T47D (cell line): ENCODE results near the gene ZFP37.
"Not testable (repeated sequence)": the region's sequence is repeated elsewhere in the genome, so short reads cannot be mapped to it uniquely, and the experiment has no call there.

Experiments used
- DNase-seq, 2 experiments: peaks; one replicate each; pipeline versions ENCODE4 v3.0.0 to v3.0.0-alpha.2; 2011 to 2012; ENCODE audit warnings: low read depth in 1 of 2, low spot score in 1 of 2
- JUND ChIP-seq: IDR thresholded peaks from 2 replicates; pipeline ENCODE4 v1.6.1; 2012; ENCODE audit warnings: low read depth
- in situ Hi-C: cut with HindIII; loops from 2 replicates; pipeline ENCODE4 v1.10.0; 2016; ENCODE audit warnings: low sequenced_read_pairs, low pct_unique_long_range_greater_than_20kb

Gene ZFP37

DNA sequence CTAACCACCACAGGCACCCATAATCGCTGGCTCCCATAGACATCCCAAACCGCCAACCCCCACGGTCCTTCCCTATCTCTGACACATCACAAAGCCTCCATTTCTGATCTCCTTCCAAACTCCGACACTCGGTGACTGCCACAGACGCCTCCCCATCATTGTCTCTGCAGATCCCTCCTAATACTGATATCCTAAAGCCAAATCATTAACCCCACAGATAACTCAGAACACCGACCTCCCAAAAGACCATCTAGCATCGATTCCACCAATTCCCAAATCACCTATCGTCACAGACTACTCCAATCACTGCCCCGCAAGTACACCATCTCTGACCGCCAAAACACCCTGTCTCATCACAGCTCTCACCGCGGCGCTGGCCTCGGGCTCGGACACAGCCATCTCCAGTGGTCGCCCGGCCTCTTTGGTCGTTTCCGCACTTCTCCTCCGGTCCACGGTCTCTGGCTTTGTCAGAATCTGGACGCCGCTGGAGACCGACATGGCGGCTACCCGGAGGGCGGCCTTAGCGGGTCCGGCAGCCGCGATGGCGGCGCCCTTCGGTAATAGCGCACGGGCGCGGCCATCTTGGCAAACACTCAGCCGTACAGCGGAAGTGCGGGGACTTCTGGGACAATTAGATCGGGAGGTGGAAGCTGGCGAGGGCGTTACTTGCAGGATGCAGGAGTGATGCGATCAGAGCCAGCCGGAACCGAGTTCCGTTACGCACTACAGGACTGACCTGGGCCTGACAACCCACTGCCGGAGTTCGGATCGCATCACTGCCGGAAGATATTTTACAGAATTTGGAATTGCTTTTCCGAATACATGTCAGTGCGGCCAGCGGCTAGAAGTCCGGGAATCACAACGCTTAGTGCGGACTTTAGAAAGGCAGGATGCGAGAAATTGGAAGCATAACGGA, at the start of gene ZFP37:
TSS of gene ZFP37 (minus strand) at position 534 of the 916 bp plus-strand sequence. CDS start at position 498, 36 bp downstream.
- no peak for TF ChIP-seq JUND
- peak; percentile 97 to 98 for DNase-seq
- in situ Hi-C loops: no loop called here

DNA sequence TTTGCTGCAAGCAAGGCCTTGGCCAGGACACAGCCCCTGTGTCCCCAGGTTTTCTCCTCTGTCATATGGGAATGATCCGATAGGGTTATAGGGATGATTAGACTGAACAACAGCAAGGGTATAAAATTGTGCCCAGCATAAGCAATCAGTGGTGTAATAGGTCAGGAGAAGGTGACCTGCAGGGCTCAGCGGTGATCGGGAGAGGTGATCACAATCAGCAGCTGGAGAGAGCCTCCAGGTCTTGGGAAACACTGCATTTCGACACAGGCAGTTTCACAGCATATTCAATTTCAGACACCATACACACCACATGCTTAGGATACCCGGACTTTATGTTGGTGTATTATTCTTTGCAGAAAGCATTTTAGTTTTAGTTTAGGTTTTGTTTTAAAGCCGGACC, 48.8 kb upstream of the ZFP37 start:
- DNase-seq, in situ Hi-C loops: not testable (repeated sequence)

DNA sequence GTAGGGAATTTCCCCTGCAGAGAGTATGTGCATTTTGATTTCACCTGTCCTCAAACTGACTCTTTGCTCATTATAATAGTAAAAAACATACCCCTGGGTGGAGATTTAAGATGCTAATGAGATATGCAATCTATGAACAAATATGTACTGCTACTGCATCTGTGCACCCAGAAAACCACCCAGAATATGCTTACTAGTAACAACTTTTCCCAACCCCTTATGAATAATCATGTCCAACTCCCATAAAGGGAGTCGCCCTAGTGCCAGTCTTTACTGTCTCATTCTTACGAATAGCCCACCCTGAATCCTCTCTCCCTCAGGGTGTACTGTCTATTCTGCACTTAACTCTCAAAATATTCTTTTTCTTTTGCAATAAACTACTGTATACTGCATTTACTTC, 39.0 kb upstream of the ZFP37 start:
- no peak for TF ChIP-seq JUND
- DNase-seq: no peak
- in situ Hi-C loops: no loop called here

DNA sequence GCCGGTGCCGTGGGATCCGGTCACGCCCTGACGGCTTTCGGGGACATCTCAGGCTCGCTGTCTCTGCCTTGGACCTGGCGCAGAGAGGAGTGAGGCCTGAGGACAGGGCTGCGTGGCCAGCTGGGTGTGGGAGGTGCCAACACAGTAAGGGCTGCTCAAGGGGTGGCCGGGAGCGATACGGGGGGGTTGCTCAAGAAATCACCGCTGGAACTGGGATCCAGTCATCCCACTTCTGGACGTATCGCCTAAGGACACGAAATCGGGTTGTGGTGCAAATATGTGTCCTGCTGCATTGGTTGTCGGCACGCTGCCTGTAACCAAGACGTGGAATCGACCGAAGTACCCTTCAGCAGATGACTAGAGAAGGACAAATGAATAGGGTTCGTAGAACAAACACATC, 33.4 kb upstream of the ZFP37 start:
- in situ Hi-C loops, DNase-seq: not testable (repeated sequence)

DNA sequence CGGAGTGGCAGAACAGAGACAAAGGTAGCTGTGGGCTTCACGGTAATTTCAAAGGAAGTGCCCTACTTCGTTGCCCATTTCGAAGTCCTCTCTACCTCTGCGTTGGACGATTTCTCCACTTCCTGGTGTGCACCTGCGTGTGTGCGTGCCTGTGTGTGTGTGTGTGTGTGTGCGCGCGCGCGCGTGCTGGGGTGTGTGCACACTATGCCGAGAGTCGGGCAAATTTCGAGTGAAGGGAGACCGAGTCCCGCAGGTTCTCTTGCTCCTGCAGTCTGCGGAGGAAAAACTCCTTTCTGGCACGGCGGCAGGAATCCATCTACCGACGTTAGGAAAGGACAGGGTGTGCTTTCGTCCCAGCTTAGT, 32.6 kb upstream of the ZFP37 start:
- DNase-seq, in situ Hi-C loops: not testable (repeated sequence)

DNA sequence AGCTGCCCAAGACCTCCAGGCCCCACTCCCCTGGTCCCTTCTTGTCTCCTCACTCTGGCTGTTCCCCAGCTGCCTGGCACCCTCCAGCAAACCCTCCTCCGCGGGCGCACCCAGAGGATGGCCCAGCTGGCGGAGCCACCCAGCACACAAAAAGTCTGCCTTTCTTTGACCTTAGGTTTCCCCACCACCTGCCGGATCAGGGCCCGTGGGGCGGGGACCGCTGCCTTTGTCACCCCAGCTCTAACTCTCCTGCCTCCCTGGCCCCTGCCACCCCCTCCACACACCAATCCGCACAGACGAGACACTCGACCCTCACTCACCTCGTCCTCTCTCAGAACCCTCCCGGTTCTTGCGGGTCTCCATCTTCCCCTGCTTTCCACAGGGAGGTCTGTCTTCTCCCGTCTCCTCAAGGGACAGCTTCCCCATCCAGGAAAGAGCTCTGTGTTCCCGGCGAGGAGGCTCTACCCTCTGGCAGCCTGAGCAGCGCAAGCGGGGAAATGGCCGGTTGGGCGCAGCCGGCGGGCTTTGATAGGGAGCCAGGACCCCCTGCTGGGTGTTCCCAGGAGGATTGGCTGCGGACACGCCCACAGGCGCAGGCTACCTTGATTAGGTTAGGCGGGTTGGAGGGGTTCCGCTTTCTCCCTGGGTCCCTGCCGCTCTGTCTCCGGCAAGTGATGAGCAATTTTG, 32.1 kb upstream of the ZFP37 start:
- in situ Hi-C loops: not testable (repeated sequence)

DNA sequence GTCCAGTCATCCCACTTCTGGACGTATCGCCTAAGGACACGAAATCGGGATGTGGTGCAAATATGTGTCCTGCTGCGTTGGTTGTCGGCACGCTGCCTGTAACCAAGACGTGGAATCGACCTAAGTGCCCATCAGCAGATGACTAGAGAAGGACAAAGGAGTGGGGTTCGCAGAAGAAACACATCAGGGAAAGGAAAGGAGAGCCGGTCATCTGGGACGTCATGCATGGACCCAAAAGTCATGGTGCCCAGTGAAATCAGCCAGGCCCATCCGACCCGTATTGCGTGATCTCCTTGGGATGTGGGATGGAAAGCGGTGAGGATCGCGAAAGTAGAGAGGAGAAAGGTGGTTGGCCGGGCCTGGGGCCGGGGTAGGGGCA, 6.4 kb upstream of the ZFP37 start:
- in situ Hi-C loops, DNase-seq: not testable (repeated sequence)

More for the DNA sequence above, 32.1 kb upstream of the ZFP37 start:
- DNase-seq: not testable (repeated sequence)

DNA sequence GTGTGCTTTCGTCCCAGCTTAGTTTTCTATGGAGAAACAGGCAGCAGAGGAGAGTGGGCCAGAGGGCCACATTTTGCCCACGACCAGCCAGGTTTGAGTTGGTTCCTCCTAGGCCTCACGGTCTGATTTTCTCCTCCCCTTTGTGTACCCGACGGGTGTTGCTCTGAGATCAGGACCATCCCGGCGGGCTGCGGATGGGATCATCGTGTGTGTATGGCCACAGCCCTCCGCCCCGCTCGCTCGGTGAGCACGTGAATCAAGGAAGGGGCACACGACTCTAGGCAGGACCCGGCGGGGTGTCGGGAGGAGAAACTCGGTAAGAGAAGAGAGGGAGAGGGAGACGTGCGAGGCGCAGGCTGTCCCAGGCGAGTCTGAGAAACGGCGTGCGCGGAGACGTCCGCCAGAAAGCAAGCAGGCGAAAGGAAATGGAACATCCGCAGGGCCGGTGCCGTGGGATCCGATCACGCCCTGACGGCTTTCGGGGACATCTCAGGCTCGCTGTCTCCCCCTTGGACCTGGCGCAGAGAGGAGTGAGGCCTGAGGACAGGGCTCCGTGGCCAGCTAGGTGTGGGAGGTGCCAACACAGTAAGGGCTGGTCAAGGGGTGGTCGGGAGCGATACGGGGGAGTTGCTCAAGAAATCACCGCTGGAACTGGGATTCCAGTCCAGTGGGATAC, 5.9 kb upstream of the ZFP37 start:
- not testable (repeated sequence) for DNase-seq

DNA sequence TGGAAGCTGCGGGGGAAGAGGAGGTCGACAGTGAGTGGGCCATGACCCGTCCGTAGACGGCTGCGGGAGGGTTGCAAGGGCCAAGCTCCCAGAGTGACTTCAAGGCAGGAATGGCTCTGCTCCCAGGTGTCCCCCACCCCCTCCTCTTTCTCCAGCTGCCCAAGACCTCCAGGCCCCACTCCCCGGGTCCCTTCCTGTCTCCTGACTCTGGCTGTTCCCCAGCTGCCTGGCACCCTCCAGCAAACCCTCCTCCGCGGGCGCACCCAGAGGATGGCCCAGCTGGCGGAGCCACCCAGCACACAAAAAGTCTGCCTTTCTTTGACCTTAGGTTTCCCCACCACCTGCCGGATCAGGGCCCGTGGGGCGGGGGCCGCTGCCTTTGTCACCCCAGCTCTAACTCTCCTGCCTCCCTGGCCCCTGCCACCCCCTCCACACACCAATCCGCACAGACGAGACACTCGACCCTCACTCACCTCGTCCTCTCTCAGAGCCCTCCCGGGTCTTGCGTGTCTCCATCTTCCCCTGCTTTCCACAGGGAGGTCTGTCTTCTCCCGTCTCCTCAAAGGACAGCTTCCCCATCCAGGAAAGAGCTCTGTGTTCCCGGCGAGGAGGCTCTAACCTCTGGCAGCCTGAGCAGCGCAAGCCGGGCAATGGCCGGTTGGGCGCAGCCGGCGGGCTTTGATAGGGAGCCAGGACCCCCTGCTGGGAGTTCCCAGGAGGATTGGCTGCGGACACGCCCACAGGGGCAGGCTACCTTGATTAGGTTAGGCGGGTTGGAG, 4.7 kb upstream of the ZFP37 start:
- DNase-seq, in situ Hi-C loops: not testable (repeated sequence)

More for the DNA sequence above, 5.9 kb upstream of the ZFP37 start:
- in situ Hi-C loops: not testable (repeated sequence)

DNA sequence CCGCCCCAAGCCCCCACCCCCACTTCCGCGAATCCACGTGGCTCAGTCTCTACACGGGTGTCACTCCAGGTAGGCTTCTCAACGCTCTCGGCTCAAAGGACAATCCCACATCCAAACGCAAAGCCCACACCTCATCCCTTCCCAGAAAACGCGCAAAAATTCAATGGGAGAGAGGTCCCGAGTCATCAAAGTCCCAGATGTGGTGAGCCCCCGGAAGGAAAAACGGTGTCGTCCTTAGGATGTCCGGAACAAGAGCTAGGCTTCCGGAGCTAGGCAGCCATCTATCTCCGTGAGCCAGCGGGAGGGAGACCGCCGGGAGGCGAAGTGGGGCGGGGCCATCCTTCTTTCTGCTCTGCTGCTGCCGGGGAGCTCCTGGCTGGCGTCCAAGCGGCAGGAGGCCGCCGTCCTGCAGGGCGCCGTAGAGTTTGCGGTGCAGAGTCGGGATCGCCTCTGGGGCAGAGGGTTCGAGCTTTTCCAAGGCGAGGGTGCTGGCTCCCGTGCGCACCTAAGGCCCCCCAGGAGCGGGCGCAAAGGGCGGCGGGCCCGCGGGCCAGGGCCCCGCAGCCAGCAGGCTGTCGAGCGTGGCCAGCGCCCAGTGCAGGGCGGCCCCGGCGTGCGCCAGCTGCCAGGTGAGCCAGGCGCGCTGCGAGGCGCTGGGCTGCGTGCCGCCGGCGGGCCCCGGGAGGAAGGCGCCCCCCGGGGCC, 3.2 kb upstream of the ZFP37 start:
- in situ Hi-C loops, DNase-seq: not testable (repeated sequence)

DNA sequence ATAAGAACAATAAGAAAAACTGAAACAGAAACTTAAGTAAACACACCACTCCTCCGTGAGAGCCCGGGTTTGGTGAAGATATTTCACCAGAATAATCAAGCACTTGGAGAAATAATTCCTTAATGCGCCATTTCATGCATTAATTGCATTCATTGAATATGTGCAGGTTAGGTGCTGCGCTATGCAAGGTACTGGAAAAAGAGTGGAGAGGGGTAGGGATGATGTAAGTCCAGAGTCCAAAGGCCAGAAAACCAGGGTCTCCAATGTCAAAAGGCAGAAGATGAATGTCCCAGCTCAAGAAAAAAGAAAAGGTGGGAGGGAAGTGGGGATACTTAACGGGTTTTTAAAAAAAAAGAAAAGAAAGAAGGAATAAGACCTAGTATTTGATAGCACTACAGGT, 669 bp upstream of the ZFP37 start:
- DNase-seq: no peak
- in situ Hi-C loops: no loop called here
- TF ChIP-seq JUND: no peak
